ENCODE results near the gene CPN2. TPM values are rescaled to one million over a fixed set of nuclear protein-coding genes. Genes with fewer than 3 reads are reported as not detected.

The CPN2 gene
- total RNA-seq, 1 donor = not detected

DNA sequence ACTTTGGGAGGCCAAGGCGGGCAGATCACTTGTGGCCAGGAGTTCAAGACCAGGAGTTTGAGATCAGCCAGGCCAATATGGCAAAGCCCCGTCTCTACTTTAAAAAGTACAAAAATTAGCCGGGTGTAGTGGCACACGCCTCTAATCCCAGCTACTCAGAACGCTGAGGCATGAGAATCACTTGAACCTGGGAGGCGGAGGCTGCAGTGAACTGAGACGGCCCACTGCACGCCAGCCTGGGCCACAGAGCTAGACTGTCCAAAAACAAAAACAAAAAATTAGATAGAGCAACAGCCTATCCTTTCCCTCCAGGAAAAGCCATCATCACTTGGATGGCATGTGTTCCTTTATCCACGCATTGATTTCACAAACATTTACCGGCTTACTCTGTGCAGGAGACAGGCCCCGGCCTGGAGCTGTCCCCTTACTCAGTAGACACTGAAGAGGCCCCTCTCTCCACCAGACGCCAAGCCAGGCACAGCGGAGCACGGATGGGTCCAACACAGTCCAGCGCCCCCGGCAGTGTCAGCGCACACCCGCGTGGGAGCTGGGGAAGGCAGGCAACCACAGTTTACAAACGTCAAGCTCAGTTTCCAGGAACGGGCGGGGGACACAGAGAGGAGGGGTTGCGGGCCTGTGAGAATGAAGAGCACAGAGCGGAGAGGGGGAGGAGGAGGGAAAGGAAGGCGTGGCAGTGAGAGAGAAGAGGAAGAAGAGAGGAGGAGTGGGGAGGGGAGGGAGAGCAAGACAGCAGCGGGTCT is 44.8 kb upstream of the CPN2 start:
- H3K4me3 ChIP-seq (ENCODE audit: low read depth, low read length) = no peak overlapping the region
- TF ChIP-seq, protein P1, sequence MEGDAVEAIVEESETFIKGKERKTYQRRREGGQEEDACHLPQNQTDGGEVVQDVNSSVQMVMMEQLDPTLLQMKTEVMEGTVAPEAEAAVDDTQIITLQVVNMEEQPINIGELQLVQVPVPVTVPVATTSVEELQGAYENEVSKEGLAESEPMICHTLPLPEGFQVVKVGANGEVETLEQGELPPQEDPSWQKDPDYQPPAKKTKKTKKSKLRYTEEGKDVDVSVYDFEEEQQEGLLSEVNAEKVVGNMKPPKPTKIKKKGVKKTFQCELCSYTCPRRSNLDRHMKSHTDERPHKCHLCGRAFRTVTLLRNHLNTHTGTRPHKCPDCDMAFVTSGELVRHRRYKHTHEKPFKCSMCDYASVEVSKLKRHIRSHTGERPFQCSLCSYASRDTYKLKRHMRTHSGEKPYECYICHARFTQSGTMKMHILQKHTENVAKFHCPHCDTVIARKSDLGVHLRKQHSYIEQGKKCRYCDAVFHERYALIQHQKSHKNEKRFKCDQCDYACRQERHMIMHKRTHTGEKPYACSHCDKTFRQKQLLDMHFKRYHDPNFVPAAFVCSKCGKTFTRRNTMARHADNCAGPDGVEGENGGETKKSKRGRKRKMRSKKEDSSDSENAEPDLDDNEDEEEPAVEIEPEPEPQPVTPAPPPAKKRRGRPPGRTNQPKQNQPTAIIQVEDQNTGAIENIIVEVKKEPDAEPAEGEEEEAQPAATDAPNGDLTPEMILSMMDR (IDR thresholded peaks at IDR 0.05; ENCODE audit: insufficient read depth, low read length) = no peak
- DNase-seq (ENCODE audit: low read depth) = no peak

DNA sequence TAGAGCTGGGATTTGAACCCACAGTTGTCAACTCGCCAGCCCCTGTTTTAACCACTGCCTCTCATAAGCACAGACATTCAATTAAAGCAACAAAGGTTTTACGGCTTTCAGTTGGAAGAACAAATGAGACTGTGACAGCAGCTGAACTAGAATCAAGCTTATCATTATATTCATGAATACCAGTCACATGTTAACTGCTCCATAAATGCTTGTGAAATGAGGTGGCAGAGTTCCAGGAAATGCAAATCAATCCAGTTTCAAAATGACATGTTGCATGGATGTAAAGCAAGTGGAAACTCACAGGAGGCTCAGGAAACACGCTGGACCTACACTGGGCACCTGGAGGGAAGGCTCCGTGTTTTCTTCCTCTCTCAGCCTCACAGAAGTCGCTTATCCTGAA is 44.1 kb upstream of the CPN2 start:
- H3K4me3 ChIP-seq (ENCODE audit: low read depth, low read length) = no peak overlapping the region
- DNase-seq (ENCODE audit: low read depth) = no peak
- TF ChIP-seq, protein P1 (IDR thresholded peaks at IDR 0.05; ENCODE audit: insufficient read depth, low read length) = no peak

DNA sequence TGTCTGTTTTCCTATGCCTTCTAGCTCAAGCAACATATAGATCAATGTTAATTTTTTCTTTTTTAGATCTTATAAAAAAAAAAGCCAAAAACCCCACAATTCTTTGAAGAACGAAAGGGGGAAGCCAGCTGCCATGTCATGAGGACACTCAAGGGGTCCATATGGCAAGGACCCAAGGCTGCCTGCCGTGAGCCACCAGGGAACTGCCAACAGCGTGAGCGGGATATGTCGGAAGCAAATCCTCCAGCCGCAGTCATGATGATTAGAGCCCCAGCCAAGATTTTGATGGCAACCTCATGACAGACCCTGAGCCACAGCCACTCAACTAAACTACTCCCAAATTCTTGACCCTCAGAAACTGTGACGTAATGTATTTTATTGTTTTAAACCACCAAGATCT is 41.4 kb upstream of the CPN2 start:
- no peak overlapping the region for H3K4me3 ChIP-seq (ENCODE audit: low read depth, low read length)
- DNase-seq (ENCODE audit: low read depth) = no peak
- TF ChIP-seq, protein P1 (IDR thresholded peaks at IDR 0.05; ENCODE audit: insufficient read depth, low read length) = no peak

DNA sequence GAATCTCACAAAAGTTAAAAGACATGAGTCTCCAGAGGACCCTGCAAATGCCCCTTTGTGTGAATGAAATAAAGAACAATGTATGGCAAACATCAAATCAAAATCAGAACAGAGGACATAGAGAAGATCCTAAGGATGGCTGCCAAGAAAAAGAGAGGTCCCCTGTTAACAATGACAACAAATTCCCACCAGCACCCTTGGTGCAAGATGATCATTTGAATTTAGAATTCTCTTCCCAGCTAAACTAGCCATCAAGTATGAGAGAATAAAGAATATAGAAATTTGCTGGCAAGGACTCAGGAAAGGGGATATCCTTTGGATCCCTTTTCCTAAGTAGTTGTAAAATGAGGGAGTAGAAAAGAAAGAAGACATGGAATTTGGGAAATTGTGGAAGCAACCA is 39.7 kb upstream of the CPN2 start:
- DNase-seq (ENCODE audit: low read depth) = no peak
- TF ChIP-seq, protein P1 (IDR thresholded peaks at IDR 0.05; ENCODE audit: insufficient read depth, low read length) = no peak
- H3K4me3 ChIP-seq (ENCODE audit: low read depth, low read length) = no peak overlapping the region

DNA sequence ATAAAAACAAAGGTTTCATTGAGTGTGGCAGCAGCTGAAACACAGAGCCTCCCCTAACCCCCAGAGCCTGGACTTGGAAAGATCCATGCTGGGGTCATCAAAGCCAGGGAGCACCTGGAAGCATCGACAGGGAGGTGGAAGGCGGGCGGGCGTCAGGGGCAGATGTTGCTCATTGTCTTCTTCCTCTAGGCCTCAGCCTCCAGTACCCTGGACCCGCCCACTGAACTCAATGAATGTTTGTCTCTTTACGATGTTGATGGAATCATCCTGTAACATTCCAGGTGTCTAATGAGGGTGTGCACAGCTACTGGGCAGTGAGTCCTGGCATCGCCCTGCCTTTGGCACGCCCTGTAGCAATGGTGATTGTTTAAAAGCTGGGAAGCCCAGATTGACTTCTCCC is 38.1 kb upstream of the CPN2 start:
- no peak overlapping the region for H3K4me3 ChIP-seq (ENCODE audit: low read depth, low read length)
- DNase-seq (ENCODE audit: low read depth) = no peak
- TF ChIP-seq, protein P1 (IDR thresholded peaks at IDR 0.05; ENCODE audit: insufficient read depth, low read length) = no peak

DNA sequence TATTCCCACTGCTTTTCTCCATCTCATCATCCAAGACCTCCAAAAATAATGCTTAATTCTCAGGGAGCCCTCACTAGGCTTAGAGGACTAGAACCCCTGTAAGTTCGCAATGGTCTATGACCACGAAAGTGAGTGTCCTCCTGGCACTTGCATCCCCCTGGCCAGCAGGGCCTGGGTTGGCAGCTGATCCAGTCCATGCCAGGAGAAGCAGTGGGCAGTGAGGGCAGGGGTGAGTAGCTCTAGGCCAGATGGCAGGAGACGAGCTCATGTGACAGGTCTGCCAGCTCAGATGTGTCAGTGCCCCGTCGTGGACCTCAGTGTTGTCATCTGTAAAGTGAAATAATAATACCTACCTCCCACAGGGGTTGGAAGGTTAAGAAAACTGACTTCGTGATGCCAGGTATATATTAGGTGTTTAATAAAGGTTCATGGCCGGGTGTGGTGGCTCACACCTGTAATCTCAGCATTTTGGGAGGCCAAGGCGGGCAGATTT is 36.8 kb upstream of the CPN2 start:
- DNase-seq (ENCODE audit: low read depth) = no peak
- no peak overlapping the region for H3K4me3 ChIP-seq (ENCODE audit: low read depth, low read length)
- TF ChIP-seq, protein P1 (IDR thresholded peaks at IDR 0.05; ENCODE audit: insufficient read depth, low read length) = no peak

Data from fibroblast of the aortic adventitia (primary cell).